Spleen (tissue), 11 donors: ENCODE measurements around the gene SPECC1. TPM values are rescaled to one million over a fixed set of nuclear protein-coding genes. Genes with fewer than 3 reads are reported as not detected.
A peak's percentile ranks its signal among the peaks of the same experiment; 100 is the strongest.
"Not testable (repeated sequence)": the region's sequence is repeated elsewhere in the genome, so short reads cannot be mapped to it uniquely, and the experiment has no call there.

Experiments used
- DNase-seq: peaks from one replicate; pipeline ENCODE4 v3.0.0-alpha.2; 2020
- H3K27ac ChIP-seq, 8 donors: fragments of 200-600 bp; sonication (generic) in 7 of 8; 1 replicate in 4 of 8; 2 replicates in 4 of 8; pipeline versions ENCODE4 v1.5.0 to v1.8.0; 2016 to 2021; ENCODE audit warnings: inconsistent platforms in 4 of 8, mild to moderate bottlenecking in 4 of 8, moderate library complexity in 1 of 8
- H3K27me3 ChIP-seq, 7 donors: fragments of 200-600 bp; sonication (generic) in 6 of 7; replicated peaks in 1 of 7; 1 replicate in 4 of 7; 2 replicates in 3 of 7; pipeline versions ENCODE4 v1.5.0 to v1.8.0; 2016 to 2021; ENCODE audit warnings: inconsistent platforms in 3 of 7, mild to moderate bottlenecking in 1 of 7
- H3K36me3 ChIP-seq, 6 donors: fragments of 200-600 bp; sonication (generic) in 5 of 6; 1 replicate in 4 of 6; 2 replicates in 2 of 6; pipeline versions ENCODE4 v1.5.0 to v1.8.0; 2016 to 2021; ENCODE audit warnings: inconsistent platforms in 2 of 6
- H3K4me1 ChIP-seq, 6 donors: fragments of 200-600 bp; sonication (generic) in 5 of 6; 1 replicate in 3 of 6; 2 replicates in 3 of 6; pipeline versions ENCODE4 v1.5.0 to v1.8.0; 2016 to 2021; ENCODE audit warnings: inconsistent platforms in 3 of 6
- H3K4me3 ChIP-seq, 8 donors: fragments of 200-600 bp; sonication (generic) in 7 of 8; 1 replicate in 4 of 8; 2 replicates in 4 of 8; pipeline versions ENCODE4 v1.5.0 to v1.8.0; 2016 to 2021; ENCODE audit warnings: inconsistent platforms in 4 of 8, mild to moderate bottlenecking in 4 of 8, moderate library complexity in 2 of 8
- H3K9me3 ChIP-seq, 8 donors: fragments of 200-600 bp; sonication (generic) in 7 of 8; 1 replicate in 4 of 8; 2 replicates in 4 of 8; pipeline versions ENCODE4 v1.5.0 to v1.8.0; 2016 to 2021; ENCODE audit warnings: inconsistent platforms in 4 of 8
- CTCF ChIP-seq, 11 experiments: fragments of 200-600 bp in 7 of 11; fragments of 450-650 bp in 4 of 11; sonication (generic) in 4 of 11; IDR thresholded peaks in 8 of 11; conservative IDR thresholded peaks in 3 of 11; 1 replicate in 7 of 11; 2 replicates in 4 of 11; pipeline versions ENCODE4 v1.4.0 to v1.8.0; 2016 to 2021; ENCODE audit warnings: antibody characterized with exemption in 11 of 11, inconsistent platforms in 4 of 11, mild to moderate bottlenecking in 1 of 11
- POLR2A ChIP-seq, 3 donors: fragments of 450-650 bp; IDR thresholded peaks; one replicate each; pipeline ENCODE4 v1.5.1; 2017; ENCODE audit warnings: antibody characterized with exemption in 3 of 3, mild to moderate bottlenecking in 1 of 3
- POLR2AphosphoS5 ChIP-seq, 3 donors: sonication (generic); formaldehyde crosslinking; IDR thresholded peaks; one replicate each; pipeline ENCODE4 v1.5.1; 2017; ENCODE audit warnings: antibody characterized with exemption in 3 of 3
- WGBS, 5 donors: extraction: QIAGEN DNeasy Blood & Tissue Kit in 3 of 5; methylation state at CpG; one replicate each; pipeline versions ENCODE4 v1.1.5 to v1.1.7; 2013 to 2018; 5-methylcytosine and 5-hydroxymethylcytosine counted together
- intact Hi-C: fragments of 100-400 bp; cut with DNase I; formaldehyde crosslinking; loops from one replicate; pipeline ENCODE4 v1.15.0; 2023; ENCODE audit warnings: low total_unique reads
- polyA plus RNA-seq, 3 donors: library from polyadenylated mRNA; stranded (reverse); fragments of 200-250 nt; gene quantifications; one replicate each; pipeline ENCODE4 v1.2.1, GENCODE V29; 2013
- total RNA-seq, 7 donors: library from RNA; depleted of rRNA in 3 of 7; stranded (reverse); fragments of >200 nt in 3 of 7; fragmentation: NEBNext Ultra II Directional in 4 of 7; extraction: Animal tissue kit (Norgen Biotek cat#: 25700) in 4 of 7; gene quantifications; one replicate each; pipeline versions ENCODE4 v1.1.0 to v1.2.1, GENCODE V29; 2016 to 2021
- donor health status: healthy with polysubstance abuse.
- donor health status: DM: no; HTN: no; CAD: no; lungs with moderate emphysema.
- donor health status: DM: no; HTN: no; CAD: no.
- donor health status: Bipolar disorder and iron deficiency.
- donor health status: healthy.
- donor health status: DM: no; HTN: no; CAD: no.
- donor health status: DM: yes; HTN: yes; CAD: no.

The SPECC1 gene
- total and polyA plus RNA-seq, 10 donors = 7.4 to 129 (median 84.8) TPM

GRCh38 chr17:20191056-20191455 lies 181.9 kb downstream of the SPECC1 start:
- WGBS, 5 donors = 81 to 93% (median 88%) methylated on average over 3 of the region's 3 CpGs
- TF ChIP-seq POLR2AphosphoS5 (IDR thresholded peaks at IDR 0.05) (no peak), POLR2A (IDR thresholded peaks at IDR 0.05) (no peak), CTCF (IDR thresholded peaks at IDR 0.05 in 8 of 11, conservative IDR thresholded peaks at IDR 0.05 in 3 of 11) (no peak)
- intact Hi-C loops = no loop called here
- peaks cover 0 to 10% (median 0%) of the 10 kb centered on the region in 6 donors for H3K4me1 ChIP-seq
- DNase-seq = no peak
- peaks cover 0 to 16% (median 9%) of the 10 kb centered on the region in 8 donors for H3K9me3 ChIP-seq
- H3K36me3 ChIP-seq = no peaks in the 10 kb centered on the region
- no peaks in the 10 kb centered on the region for H3K27me3 ChIP-seq
- no peak overlapping the region for H3K4me3 ChIP-seq
- no peak overlapping the region for H3K27ac ChIP-seq

- H3K36me3 ChIP-seq, intact Hi-C loops, H3K4me3 ChIP-seq, H3K27me3 ChIP-seq, DNase-seq: not testable (repeated sequence)
- H3K9me3 ChIP-seq = peaks cover 0 to 35% (median 22%) of the 10 kb centered on the region in 8 donors
- peaks cover 0 to 11% (median 6%) of the 10 kb centered on the region in 6 donors for H3K4me1 ChIP-seq
- 89 to 95% (median 91%) methylated on average over 3 of the region's 3 CpGs for WGBS, 5 donors
- peak overlapping the region in 1 of 8 donors; percentile 47 for H3K27ac ChIP-seq
Measured at GRCh38 chr17:20196286-20196685, 187.1 kb downstream of the SPECC1 start.

- 70 to 78% (median 72%) methylated on average over 5 of the region's 5 CpGs for WGBS, 5 donors
- peak overlapping the region in 6 of 8 donors; percentile 33 to 57 (median 48) for H3K27ac ChIP-seq
Measured at GRCh38 chr17:20197272-20197926, 188.2 kb downstream of the SPECC1 start.

GRCh38 chr17:20200016-20200795 lies 191.0 kb downstream of the SPECC1 start:
- no peaks in the 10 kb centered on the region for H3K27me3 ChIP-seq
- peaks cover 0 to 17% (median 6%) of the 10 kb centered on the region in 6 donors for H3K4me1 ChIP-seq
- 87 to 94% (median 91%) methylated on average over 5 of the region's 5 CpGs for WGBS, 5 donors
- peaks cover 0 to 12% (median 0%) of the 10 kb centered on the region in 6 donors for H3K36me3 ChIP-seq
- intact Hi-C loops = no loop called here
- no peak for DNase-seq
- no peak overlapping the region for H3K27ac ChIP-seq
- H3K4me3 ChIP-seq = no peak overlapping the region
- peaks cover 0 to 28% (median 16%) of the 10 kb centered on the region in 8 donors for H3K9me3 ChIP-seq
- TF ChIP-seq POLR2AphosphoS5 (IDR thresholded peaks at IDR 0.05) = no peak
- TF ChIP-seq POLR2A (IDR thresholded peaks at IDR 0.05) = no peak
- no peak for TF ChIP-seq CTCF (IDR thresholded peaks at IDR 0.05 in 8 of 11, conservative IDR thresholded peaks at IDR 0.05 in 3 of 11)

More at GRCh38 chr17:20197272-20197926, 188.2 kb downstream of the SPECC1 start:
- H3K27me3 ChIP-seq = no peaks in the 10 kb centered on the region
- no peak overlapping the region for H3K4me3 ChIP-seq
- peaks cover 0 to 35% (median 22%) of the 10 kb centered on the region in 8 donors for H3K9me3 ChIP-seq
- no peak for DNase-seq
- intact Hi-C loops = no loop called here
- peaks cover 0 to 11% (median 6%) of the 10 kb centered on the region in 6 donors for H3K4me1 ChIP-seq
- no peaks in the 10 kb centered on the region for H3K36me3 ChIP-seq
- TF ChIP-seq CTCF (IDR thresholded peaks at IDR 0.05 in 8 of 11, conservative IDR thresholded peaks at IDR 0.05 in 3 of 11) = no peak
- no peak for TF ChIP-seq POLR2AphosphoS5 (IDR thresholded peaks at IDR 0.05)
- no peak for TF ChIP-seq POLR2A (IDR thresholded peaks at IDR 0.05)
